ENCODE results near the gene OGFOD1.

GRCh38 chr16:56477096-56477878 lies 25.9 kb downstream of the OGFOD1 start:
- TF ChIP-seq CTCF (conservative IDR thresholded peaks at IDR 0.05; ENCODE audit: low read length) (no peak), EZH2phosphoT487 (IDR thresholded peaks at IDR 0.05; ENCODE audit: borderline replicate concordance) (no peak)

All from Loucy (cell line).